Fibroblast of the aortic adventitia (primary cell): Measurements from ENCODE around the gene ENPP5. TPM values are rescaled to one million over a fixed set of nuclear protein-coding genes. Genes with fewer than 3 reads are reported as not detected.
"Not testable (repeated sequence)": the region's sequence is repeated elsewhere in the genome, so short reads cannot be mapped to it uniquely, and the experiment has no call there.

ENCODE experiments used
- DNase-seq: peaks from one replicate; pipeline ENCODE4 v3.0.0-alpha.2; 2010; ENCODE audit warnings: low read depth
- H3K4me3 ChIP-seq: 2 replicates; pipeline ENCODE4 v1.5.1; 2011; ENCODE audit warnings: low read depth, mild to moderate bottlenecking, control low read depth, low read length, moderate library complexity
- total RNA-seq: library from RNA; depleted of rRNA; stranded (reverse); fragments of >200 nt; gene quantifications from 2 replicates; pipeline ENCODE4 v1.2.3, GENCODE V29; 2012; ENCODE audit warnings: low replicate concordance
- TF ChIP-seq, protein P1 (sequence below): IDR thresholded peaks from 2 replicates; pipeline ENCODE4 v1.5.1; 2011; ENCODE audit warnings: mild to moderate bottlenecking, low read length, control low read depth, inconsistent platforms; ENCODE audit not compliant: insufficient read depth

Gene ENPP5
- total RNA-seq, 1 donor = 0.36 TPM

DNA sequence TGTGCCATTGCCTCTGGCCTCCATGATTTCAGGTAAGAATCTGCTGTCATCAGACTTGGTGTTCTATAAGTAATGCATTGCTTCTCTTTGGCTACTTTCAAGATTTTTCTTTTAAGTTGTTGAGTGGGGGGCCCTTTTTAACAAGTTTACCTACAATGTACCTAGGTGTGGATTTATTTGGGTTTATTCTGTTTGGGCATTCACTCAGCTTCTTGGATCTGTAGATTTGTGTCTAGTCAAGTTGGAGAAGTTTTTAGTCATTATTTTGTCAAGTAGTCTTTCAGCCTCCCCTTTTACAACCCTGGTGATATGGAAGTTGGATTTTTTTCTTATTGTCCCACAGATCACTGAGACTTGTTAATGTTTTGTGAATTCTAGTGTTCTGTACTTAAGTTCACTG, 14.1 kb downstream of the ENPP5 start:
- H3K4me3 ChIP-seq = no peak overlapping the region
- TF ChIP-seq, protein P1, sequence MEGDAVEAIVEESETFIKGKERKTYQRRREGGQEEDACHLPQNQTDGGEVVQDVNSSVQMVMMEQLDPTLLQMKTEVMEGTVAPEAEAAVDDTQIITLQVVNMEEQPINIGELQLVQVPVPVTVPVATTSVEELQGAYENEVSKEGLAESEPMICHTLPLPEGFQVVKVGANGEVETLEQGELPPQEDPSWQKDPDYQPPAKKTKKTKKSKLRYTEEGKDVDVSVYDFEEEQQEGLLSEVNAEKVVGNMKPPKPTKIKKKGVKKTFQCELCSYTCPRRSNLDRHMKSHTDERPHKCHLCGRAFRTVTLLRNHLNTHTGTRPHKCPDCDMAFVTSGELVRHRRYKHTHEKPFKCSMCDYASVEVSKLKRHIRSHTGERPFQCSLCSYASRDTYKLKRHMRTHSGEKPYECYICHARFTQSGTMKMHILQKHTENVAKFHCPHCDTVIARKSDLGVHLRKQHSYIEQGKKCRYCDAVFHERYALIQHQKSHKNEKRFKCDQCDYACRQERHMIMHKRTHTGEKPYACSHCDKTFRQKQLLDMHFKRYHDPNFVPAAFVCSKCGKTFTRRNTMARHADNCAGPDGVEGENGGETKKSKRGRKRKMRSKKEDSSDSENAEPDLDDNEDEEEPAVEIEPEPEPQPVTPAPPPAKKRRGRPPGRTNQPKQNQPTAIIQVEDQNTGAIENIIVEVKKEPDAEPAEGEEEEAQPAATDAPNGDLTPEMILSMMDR = no peak
- DNase-seq = no peak

DNA sequence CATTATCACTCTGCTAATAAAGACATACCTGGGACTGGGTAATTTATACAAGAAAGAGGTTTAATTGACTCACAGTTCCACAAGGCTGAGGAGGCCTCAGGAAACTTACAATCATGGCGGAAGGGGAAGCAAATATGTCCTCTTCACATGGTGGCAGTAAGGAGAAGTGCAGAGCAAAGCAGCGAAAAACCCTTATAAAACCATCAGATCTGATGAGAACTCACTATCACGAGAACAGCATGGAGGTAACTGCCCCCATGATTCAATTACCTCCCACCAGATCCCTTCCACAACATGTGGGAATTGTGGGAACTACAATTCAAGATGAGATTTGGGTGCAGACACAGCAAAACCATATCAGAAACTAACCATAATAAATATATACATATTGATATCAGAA, 21.7 kb downstream of the ENPP5 start:
- H3K4me3 ChIP-seq, DNase-seq: not testable (repeated sequence)

DNA sequence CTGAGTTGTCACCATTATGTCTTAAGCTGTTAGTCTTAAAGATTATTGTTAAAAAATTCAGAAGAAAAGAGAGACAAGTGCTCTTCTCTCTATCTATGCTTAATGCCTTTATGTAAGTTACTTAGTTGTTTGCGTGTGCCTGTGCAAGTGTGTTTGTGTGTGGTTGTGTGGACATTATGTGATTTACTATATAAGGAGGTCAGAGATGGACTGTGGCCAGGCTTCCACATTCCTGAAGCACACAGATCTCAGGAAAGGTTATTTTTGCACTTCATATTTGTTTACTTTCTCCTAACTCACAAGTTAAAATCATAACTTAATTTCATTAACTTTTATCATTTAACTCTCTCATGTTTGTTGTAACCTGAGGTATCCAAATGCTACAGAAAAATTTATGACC, 26.5 kb downstream of the ENPP5 start:
- no peak for DNase-seq
- no peak overlapping the region for H3K4me3 ChIP-seq
- TF ChIP-seq, protein P1 = no peak

DNA sequence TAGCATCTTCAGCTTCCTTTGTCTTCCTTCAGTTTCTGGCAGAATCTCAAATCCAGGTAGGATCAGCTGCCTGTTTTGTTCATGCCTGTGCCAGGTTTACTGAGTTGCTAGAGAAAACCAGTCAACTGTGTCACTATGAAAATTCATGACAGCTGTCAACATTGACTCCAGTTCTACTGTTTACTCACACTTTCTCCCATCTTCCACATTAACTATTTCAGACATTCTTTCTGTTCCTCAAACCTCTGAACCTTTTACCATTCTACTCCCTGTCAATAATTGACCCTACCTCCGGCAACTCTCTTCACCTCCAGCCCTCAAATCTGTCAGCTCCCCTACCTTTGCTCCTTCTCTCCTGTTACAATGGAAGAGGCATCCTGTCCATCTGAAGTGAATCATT, 32.5 kb downstream of the ENPP5 start:
- no peak for DNase-seq
- no peak overlapping the region for H3K4me3 ChIP-seq
- TF ChIP-seq, protein P1 = no peak

DNA sequence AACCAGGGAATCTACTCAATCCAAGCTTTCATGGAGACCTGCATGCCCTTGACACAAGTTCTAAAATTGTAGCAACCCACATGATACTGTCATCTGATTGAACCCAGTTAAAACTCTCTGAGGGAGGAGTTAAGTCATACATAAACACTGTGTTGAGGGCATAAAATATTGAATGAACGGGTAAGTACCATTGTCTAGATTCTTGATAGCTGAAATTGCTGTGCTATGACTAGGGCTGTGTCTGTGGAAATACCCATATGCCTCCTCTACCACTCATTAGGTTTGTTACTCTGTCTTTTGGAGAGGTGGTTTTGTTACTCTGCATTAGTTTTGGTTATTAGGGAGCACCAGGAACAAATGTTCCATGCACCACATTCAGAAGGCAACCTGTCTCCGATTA, 33.4 kb downstream of the ENPP5 start:
- no peak for DNase-seq
- TF ChIP-seq, protein P1 = no peak
- H3K4me3 ChIP-seq = no peak overlapping the region

DNA sequence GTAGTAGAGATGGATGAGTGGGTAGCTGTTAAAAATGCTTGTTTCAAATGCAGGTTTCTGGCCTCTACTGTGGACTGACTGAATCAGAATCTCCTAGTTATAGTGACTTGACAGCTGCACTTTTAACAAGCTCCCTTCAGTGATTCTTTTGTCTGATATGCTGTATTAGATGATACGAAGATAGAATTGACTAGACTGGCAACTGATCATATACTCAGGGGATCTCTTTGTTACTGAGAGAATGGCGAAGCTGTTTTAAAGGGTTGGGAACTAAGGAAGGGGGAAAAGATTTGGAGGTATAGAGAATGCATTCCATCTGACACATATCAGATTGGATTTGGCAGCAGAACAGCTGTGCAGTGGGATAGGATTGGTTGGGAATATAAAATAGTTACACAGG, 33.9 kb downstream of the ENPP5 start:
- no peak for DNase-seq
- H3K4me3 ChIP-seq = no peak overlapping the region
- TF ChIP-seq, protein P1 = no peak

DNA sequence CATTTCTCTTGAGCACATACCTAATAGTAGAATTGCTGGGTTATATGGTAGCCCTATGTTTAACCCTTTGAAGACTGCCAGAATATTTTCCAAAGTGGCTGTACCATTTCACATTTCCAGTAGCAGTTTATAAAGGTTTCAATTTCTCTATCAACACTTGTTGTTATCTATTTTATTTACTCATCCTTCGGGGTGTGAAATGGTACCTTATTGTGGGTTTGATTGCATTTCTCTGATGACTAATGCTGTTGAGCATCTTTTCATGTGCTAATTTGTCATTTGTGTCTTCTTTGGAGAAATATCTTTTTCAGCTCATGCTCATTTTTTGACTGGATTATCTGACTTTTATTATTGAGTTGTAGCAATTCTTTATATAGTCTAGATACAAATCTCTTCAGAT, 35.6 kb downstream of the ENPP5 start:
- TF ChIP-seq, protein P1 = no peak
- DNase-seq = no peak
- H3K4me3 ChIP-seq = no peak overlapping the region
